Myocyte (in vitro differentiated cells): Measurements from ENCODE around the gene AP2A1. TPM values are rescaled to one million over a fixed set of nuclear protein-coding genes. Genes with fewer than 3 reads are reported as not detected.

Experiments
- DNase-seq: peaks from one replicate; pipeline ENCODE4 v3.0.0-alpha.2; 2012; ENCODE audit warnings: low read depth
- total RNA-seq: library from RNA; depleted of rRNA; stranded (reverse); fragments of >200 nt; gene quantifications from 2 replicates; pipeline ENCODE4 v1.2.3, GENCODE V29; 2014

Gene AP2A1
- total RNA-seq, 1 donor from 2014 or later: 83.2 TPM

GRCh38 chr19:49792829-49793560, 26.2 kb downstream of the AP2A1 start:
- DNase-seq: no peak

GRCh38 chr19:49793561-49793840, 26.7 kb downstream of the AP2A1 start:
- no peak for DNase-seq

- no peak for DNase-seq
These were observed 28.8 kb downstream of the AP2A1 start for GRCh38 chr19:49795615-49796014.

GRCh38 chr19:49798574-49798973, 31.8 kb downstream of the AP2A1 start:
- DNase-seq: no peak

GRCh38 chr19:49799271-49799797, 32.5 kb downstream of the AP2A1 start:
- no peak for DNase-seq

- no peak for DNase-seq
These were observed 33.1 kb downstream of the AP2A1 start for GRCh38 chr19:49799798-49800376.

- no peak for DNase-seq
These were observed 34.0 kb downstream of the AP2A1 start for GRCh38 chr19:49800771-49801170.

- DNase-seq: no peak
These were observed 34.6 kb downstream of the AP2A1 start for GRCh38 chr19:49801401-49801888.

GRCh38 chr19:49801966-49802661, 35.3 kb downstream of the AP2A1 start:
- DNase-seq: no peak

GRCh38 chr19:49802836-49803528, 36.2 kb downstream of the AP2A1 start:
- no peak for DNase-seq

- no peak for DNase-seq
These were observed 36.7 kb downstream of the AP2A1 start for GRCh38 chr19:49803529-49803856.

- DNase-seq: no peak
These were observed 39.2 kb downstream of the AP2A1 start for GRCh38 chr19:49805822-49806619.

GRCh38 chr19:49806620-49806959, 39.8 kb downstream of the AP2A1 start:
- no peak for DNase-seq

GRCh38 chr19:49807058-49807903, 40.5 kb downstream of the AP2A1 start:
- DNase-seq: no peak

GRCh38 chr19:49807904-49808675, 41.3 kb downstream of the AP2A1 start:
- DNase-seq: no peak

- peak; percentile 82 for DNase-seq
These were observed 41.9 kb downstream of the AP2A1 start for GRCh38 chr19:49808711-49809159.

GRCh38 chr19:49809160-49809940, 42.5 kb downstream of the AP2A1 start:
- DNase-seq: peak; percentile 41

- no peak for DNase-seq
These were observed 43.2 kb downstream of the AP2A1 start for GRCh38 chr19:49809941-49810389.
